GM19025 (cell line): ENCODE data around the gene ARHGAP11A.
"Not testable (repeated sequence)": the region's sequence is repeated elsewhere in the genome, so short reads cannot be mapped to it uniquely, and the experiment has no call there.

Experiments
- ATAC-seq: cut with Tn5 transposase; IDR thresholded peaks from one replicate; pipeline ENCODE4 v1.9.1; 2021; ENCODE audit warnings: mild to moderate bottlenecking, low read depth, moderate library complexity; ENCODE audit not compliant: unreplicated experiment

ARHGAP11A gene

GRCh38 chr15:32615051-32615870, at the start of gene ARHGAP11A:
TSS of gene ARHGAP11A (plus strand) at chr15:32615504. CDS start at chr15:32616212, 708 bp downstream.
- ATAC-seq = peak; percentile 77

GRCh38 chr15:32568988-32569387, 46.3 kb upstream of the ARHGAP11A start:
- not testable (repeated sequence) for ATAC-seq

- ATAC-seq = not testable (repeated sequence)
Observed at GRCh38 chr15:32578482-32578881, 36.8 kb upstream of the ARHGAP11A start.

- ATAC-seq = not testable (repeated sequence)
Observed at GRCh38 chr15:32585844-32586243, 29.5 kb upstream of the ARHGAP11A start.

- not testable (repeated sequence) for ATAC-seq
Observed at GRCh38 chr15:32593151-32593550, 22.2 kb upstream of the ARHGAP11A start, which contains the start of gene GOLGA8N. TSS of gene GOLGA8N (plus strand) at chr15:32593456.

GRCh38 chr15:32609518-32609917, 5.8 kb upstream of the ARHGAP11A start:
- ATAC-seq = not testable (repeated sequence)

- not testable (repeated sequence) for ATAC-seq
Observed at GRCh38 chr15:32610719-32611118, 4.6 kb upstream of the ARHGAP11A start.

GRCh38 chr15:32614712-32615050, 623 bp upstream of the ARHGAP11A start:
- peak; percentile 22 for ATAC-seq

GRCh38 chr15:32615871-32616426, 645 bp downstream of the ARHGAP11A start:
- peak; percentile 7 for ATAC-seq

GRCh38 chr15:32636410-32636809, 21.1 kb downstream of the ARHGAP11A start:
- no peak for ATAC-seq

GRCh38 chr15:32636908-32637567, 21.7 kb downstream of the ARHGAP11A start:
- no peak for ATAC-seq

- ATAC-seq = no peak
Observed at GRCh38 chr15:32637704-32638103, 22.4 kb downstream of the ARHGAP11A start.

GRCh38 chr15:32641517-32642059, 26.3 kb downstream of the ARHGAP11A start, which contains the start of gene SCG5:
TSS of gene SCG5 (plus strand) at chr15:32641710. CDS start at chr15:32643593, 1,883 bp downstream.
- no peak for ATAC-seq

- no peak for ATAC-seq
Observed at GRCh38 chr15:32642667-32643435, 27.5 kb downstream of the ARHGAP11A start.

GRCh38 chr15:32643907-32644445, 28.7 kb downstream of the ARHGAP11A start:
- ATAC-seq = no peak

- no peak for ATAC-seq
Observed at GRCh38 chr15:32646291-32646690, 31.0 kb downstream of the ARHGAP11A start.

GRCh38 chr15:32649342-32649741, 34.0 kb downstream of the ARHGAP11A start:
- no peak for ATAC-seq

- peak; percentile 83 for ATAC-seq
Observed at GRCh38 chr15:32651229-32651837, 36.0 kb downstream of the ARHGAP11A start.

GRCh38 chr15:32652178-32652577, 36.9 kb downstream of the ARHGAP11A start:
- ATAC-seq = no peak
